Hippocampal formation (tissue), 2 donors: ENCODE measurements around the gene GAB2.

Source experiments
- DNase-seq, 2 donors: peaks; one replicate each; lab custom pipeline; 2025; lab: John Stamatoyannopoulos, UW

The GAB2 gene

GRCh38 chr11:78344676-78345075 is 72.9 kb downstream of the GAB2 start:
- no peak for DNase-seq

- DNase-seq, result no peak
These were observed 73.5 kb downstream of the GAB2 start for GRCh38 chr11:78344094-78344493.

- no peak for DNase-seq
These were observed 74.3 kb downstream of the GAB2 start for GRCh38 chr11:78343303-78343702.

- peak; percentile 47 to 88 for DNase-seq
These were observed 75.8 kb downstream of the GAB2 start for GRCh38 chr11:78341841-78342240.

GRCh38 chr11:78340530-78340929 is 77.1 kb downstream of the GAB2 start:
- DNase-seq, result no peak

GRCh38 chr11:78339945-78340344 is 77.7 kb downstream of the GAB2 start:
- DNase-seq, result no peak

DNA sequence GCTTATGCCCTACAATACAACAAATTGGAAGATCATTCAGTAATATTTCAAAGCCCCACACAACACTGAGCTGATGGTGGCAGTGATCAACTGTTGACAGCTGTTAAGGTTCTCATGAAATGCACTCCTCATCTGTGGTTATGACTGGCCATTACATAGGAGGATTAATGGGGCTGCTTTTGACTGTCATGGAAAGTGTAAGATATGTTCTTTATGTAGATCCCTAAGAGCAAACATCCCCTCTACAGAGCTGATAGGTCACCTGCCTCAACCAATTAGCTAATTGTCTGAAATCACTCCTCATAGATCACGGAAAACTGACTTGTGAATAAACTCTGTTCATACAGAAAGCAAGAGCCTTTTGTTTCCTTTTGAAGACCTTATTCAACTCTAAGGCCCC is 78.1 kb downstream of the GAB2 start:
- peak in 1 of 2 donors; percentile 70 for DNase-seq

DNA sequence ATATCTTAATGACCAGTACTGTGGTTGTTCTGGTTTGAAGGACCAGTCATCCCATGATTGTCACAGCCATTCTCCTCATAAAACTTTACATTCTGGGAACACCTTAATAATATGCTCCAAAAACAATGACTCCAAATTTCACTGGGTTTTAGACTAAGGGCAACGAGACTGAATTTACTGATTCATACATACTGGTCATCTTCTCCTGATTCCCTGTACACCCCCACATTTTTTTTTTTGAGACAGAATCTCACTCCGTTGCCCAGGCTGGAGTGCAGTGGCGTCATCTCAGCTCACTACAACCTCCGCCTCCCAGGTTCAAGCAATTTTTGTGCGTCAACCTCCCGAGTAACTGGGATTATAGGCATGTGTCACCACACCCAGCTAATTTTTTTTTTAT is 78.9 kb downstream of the GAB2 start:
- DNase-seq, result no peak

DNA sequence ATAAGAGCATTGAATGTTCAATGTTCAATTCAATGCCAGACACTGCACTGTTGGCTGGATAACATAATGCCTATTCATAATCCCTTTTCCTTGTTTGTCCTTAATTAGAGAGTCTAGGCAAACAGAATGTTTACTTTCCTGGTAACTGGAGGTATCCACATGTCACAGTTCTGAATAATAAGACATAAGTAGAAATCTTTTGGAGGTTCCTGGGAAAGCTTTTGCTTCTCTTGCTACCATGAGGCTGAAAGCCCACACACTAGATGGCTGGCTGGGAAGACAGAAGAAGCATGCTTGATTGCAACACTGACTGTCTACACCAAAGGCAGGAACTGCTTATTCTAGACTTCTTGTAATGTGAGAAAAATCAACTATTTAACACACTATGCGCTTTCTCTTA is 79.5 kb downstream of the GAB2 start:
- DNase-seq, result peak in 1 of 2 donors; percentile 71

DNA sequence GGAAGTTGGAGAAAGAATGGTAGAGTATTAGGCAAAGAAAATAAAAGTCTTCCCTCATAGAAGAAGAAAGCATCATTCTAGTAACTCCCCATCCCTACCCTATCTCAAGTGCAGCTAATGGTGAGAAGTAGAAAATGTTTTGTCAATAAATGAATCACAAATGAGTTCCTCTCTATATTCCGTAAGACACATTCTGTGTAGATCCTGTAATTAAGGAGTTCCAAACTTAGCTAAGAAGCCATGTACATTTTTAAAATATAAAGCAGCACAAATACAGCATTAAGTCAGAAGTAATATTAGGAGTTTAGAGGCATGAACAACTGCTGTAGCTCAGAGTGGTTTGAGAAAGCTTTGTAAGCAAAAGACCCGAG is 80.1 kb downstream of the GAB2 start:
- no peak for DNase-seq

GRCh38 chr11:78336877-78337553 is 80.6 kb downstream of the GAB2 start:
- DNase-seq, result no peak

GRCh38 chr11:78334109-78334508 is 83.5 kb downstream of the GAB2 start:
- DNase-seq, result no peak

DNA sequence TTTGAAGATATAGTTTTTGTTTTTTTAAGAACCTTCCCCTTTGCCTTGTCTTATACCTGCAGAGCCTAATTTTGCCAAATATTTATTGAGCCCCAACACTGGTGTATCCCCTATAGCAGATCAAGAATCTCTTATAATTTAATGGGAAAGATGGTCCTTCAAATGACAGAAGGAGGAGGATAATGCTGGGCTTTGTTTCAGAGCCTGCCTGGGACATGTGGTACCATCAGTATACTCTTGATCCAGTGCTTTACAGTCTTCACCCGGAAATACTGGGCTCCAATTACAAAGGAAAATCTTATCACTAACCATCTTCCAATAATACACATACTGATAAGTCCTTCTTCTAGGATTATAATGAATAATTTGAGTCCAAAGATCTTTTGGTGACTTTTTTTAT is 84.7 kb downstream of the GAB2 start:
- peak in 1 of 2 donors; percentile 34 for DNase-seq

- no peak for DNase-seq
These were observed 85.3 kb downstream of the GAB2 start for GRCh38 chr11:78332174-78332866.

DNA sequence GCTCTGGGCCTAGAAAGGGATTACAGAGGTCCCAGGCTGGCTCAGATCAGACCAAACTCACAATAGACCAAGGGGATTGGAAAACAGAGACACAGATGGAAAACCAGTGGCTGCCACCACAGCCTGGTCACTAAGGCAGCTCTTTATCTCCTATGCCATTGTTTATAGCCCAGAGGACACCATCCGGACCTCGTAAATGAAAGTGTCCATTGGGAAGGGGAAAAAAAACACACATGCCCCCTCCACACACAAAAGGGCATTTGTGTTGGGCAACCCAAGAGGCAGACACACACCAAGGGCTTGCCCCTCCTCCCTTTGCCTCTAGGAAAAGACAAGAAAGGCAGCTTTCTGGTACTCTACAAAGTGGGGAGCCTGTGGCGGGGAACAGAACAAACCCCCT is 85.9 kb downstream of the GAB2 start:
- peak; percentile 85 to 89 for DNase-seq

DNA sequence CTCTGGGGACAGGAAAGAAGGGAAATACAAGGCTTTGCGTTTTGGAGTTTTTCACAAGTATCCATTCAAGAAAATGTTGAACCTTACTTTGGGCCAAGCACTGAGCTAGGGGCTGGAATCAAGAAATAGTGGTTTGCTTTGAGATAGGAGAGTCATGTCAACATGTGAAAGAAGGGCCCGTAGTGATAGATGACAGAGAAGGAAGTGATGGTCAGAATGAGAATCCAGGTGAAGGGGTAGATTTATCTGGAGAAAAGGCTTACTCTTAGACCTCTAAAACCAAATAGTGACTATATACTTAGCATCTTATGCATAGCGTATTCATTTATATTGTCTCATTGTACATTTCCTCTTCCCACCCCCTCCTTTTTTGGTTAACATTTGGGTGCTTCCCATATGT is 87.3 kb downstream of the GAB2 start:
- no peak for DNase-seq

DNA sequence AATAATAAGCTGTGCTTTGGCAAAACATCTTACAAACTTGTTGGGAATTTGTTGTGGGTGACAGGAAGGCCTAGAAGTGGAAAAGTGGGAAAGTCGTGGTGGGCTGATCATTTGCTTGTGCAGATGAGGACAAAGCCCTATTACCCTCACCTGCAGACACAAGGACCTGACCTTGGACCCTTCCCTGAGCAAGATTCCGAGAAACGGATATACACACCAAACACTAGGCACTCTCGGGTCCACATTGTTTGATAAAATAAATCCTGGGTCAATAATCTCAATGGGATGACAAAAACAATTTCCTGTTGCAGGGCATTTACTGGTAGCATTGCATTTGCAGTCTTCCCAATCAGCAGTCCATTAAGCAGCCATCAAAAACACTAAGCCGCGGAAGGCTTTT is 89.7 kb downstream of the GAB2 start:
- DNase-seq, result no peak

DNA sequence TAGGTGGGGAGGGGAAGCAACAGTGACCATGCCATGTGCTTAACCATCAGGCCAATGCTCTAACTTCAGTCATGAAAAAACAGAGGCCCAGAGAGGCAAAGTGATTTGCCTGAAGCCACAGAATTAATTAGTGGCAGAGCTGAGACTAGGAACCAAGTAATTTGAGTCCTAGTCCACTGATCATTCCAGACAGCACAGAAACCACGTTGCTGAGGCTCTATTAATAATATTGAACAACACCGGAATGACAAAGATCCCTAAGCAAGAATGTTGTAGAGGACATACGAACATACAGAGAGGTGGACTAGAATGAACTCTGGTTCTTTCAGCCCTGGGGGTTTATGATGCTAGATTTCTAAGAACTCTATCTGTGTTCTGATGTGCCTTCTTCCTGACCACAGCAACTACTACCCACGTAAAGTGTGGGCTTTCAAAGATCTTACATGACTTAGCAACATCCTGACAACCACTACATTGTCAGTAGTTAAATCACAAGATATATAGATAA is 92.3 kb downstream of the GAB2 start:
- DNase-seq, result no peak

- no peak for DNase-seq
These were observed 94.3 kb downstream of the GAB2 start for GRCh38 chr11:78323363-78323762.

- DNase-seq, result no peak
These were observed 98.1 kb downstream of the GAB2 start for GRCh38 chr11:78319453-78319955.

DNA sequence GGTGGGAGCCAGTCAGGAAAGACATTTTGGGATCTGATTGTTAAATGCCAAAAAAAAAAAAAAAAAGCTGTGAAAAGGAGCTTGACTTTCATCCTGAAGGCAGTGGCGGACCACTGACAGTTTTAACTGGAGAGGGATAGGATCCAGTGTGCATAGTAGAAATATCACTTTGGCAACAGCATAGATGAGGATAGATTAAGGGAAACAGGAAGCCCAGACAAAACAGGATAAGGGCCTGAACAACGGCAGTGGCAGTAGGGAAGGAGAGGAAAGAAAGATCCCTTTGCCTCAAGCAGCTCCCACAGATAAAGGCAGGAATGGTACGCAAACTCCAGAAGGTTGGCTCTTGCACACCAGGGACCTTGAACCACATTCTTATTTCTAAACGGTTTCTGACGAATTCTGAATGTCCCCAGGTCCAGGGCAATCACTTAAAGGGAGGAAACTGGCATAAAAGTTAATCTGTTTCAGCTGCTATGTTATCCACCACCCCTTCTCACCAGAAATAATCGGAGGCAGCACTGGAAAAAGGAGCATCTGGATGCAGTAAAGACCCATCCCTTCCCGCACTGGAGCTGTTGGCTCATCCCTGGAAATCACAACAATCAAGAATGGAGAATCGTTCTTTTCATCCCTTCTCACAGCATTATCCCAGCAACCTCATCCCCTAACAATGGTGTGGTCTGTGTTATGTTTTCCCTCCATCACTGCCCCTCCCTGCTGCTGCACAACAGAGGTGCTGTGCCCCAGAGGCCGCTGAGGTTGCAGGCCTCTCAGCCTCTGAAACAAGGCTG is 99.1 kb downstream of the GAB2 start:
- DNase-seq, result peak; percentile 81 to 97

DNA sequence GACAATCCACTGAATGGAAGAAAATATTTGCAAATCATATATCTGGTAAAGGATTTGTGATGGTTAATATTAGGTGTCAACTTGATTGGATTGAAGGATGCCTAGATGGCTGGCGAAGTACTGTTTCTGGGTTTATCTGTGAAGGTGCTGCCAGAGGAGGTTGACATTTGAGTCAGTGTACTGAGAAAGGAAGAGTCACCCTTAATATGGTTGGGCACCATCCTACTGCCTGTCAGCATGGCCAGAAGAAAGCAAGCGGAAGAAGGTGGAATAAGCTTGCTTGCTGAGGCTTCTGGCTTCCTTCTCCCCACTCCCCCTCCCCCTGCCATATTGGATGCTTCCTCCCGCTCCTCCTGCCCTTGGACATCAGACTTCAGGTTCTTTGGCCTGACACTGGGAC is 101.9 kb downstream of the GAB2 start:
- no peak for DNase-seq

- DNase-seq, result no peak
These were observed 102.9 kb downstream of the GAB2 start for GRCh38 chr11:78314762-78315161.
